ENCODE measurements around the gene SORCS1. TPM values are rescaled to one million over a fixed set of nuclear protein-coding genes. Genes with fewer than 3 reads are reported as not detected.

The SORCS1 gene
- total RNA-seq, 6 experiments from 2014 or later, result 0.09 to 0.14 (median 0.10) TPM; not detected in 3

GRCh38 chr10:106548832-106549231 lies 615.7 kb downstream of the SORCS1 start:
- TF ChIP-seq CTCF (IDR thresholded peaks at IDR 0.05), result no peak
- Mint-ChIP-seq H3K4me1 (ENCODE audit: low read depth) (peaks cover 18% of the 10 kb centered on the region; the same call in 1 of the 2 replicates), H3K9me3 (no peaks in the 10 kb centered on the region), H3K27ac (no peak overlapping the region), H3K36me3 (ENCODE audit: low read depth) (no peaks in the 10 kb centered on the region), H3K4me3 (no peak overlapping the region), H3K27me3 (ENCODE audit: insufficient read depth) (no peaks in the 10 kb centered on the region)
- DNase-seq, result no peak

GRCh38 chr10:106547047-106547635 lies 617.4 kb downstream of the SORCS1 start:
- no peaks in the 10 kb centered on the region for H3K36me3 Mint-ChIP-seq (ENCODE audit: low read depth)

GRCh38 chr10:106542461-106542860 lies 622.0 kb downstream of the SORCS1 start:
- DNase-seq, result no peak
- no peaks in the 10 kb centered on the region for H3K36me3 Mint-ChIP-seq (ENCODE audit: low read depth)
- no peaks in the 10 kb centered on the region for H3K9me3 Mint-ChIP-seq
- no peak overlapping the region for H3K27ac Mint-ChIP-seq
- peaks cover 20% of the 10 kb centered on the region for H3K4me1 Mint-ChIP-seq (ENCODE audit: low read depth)
- no peak for TF ChIP-seq CTCF (IDR thresholded peaks at IDR 0.05)
- no peaks in the 10 kb centered on the region; the same call in 1 of the 2 replicates for H3K27me3 Mint-ChIP-seq (ENCODE audit: insufficient read depth)
- no peak overlapping the region for H3K4me3 Mint-ChIP-seq

More at GRCh38 chr10:106547047-106547635, 617.4 kb downstream of the SORCS1 start:
- H3K4me1 Mint-ChIP-seq (ENCODE audit: low read depth), result peaks cover 12% of the 10 kb centered on the region; the same call in 1 of the 2 replicates
- no peaks in the 10 kb centered on the region; the same call in 1 of the 2 replicates for H3K27me3 Mint-ChIP-seq (ENCODE audit: insufficient read depth)
- no peak for DNase-seq
- TF ChIP-seq CTCF (IDR thresholded peaks at IDR 0.05), result no peak
- H3K27ac Mint-ChIP-seq, result no peak overlapping the region
- H3K4me3 Mint-ChIP-seq, result no peak overlapping the region
- H3K9me3 Mint-ChIP-seq, result no peaks in the 10 kb centered on the region

GRCh38 chr10:106540645-106541044 lies 623.9 kb downstream of the SORCS1 start:
- peak; percentile 13 for DNase-seq
- peaks cover 20% of the 10 kb centered on the region for H3K4me1 Mint-ChIP-seq (ENCODE audit: low read depth)

GRCh38 chr10:106537866-106538265 lies 626.6 kb downstream of the SORCS1 start:
- no peak overlapping the region for H3K27ac Mint-ChIP-seq
- TF ChIP-seq CTCF (IDR thresholded peaks at IDR 0.05), result no peak
- H3K4me3 Mint-ChIP-seq, result no peak overlapping the region
- H3K27me3 Mint-ChIP-seq (ENCODE audit: insufficient read depth), result no peaks in the 10 kb centered on the region; the same call in 1 of the 2 replicates
- H3K9me3 Mint-ChIP-seq, result no peaks in the 10 kb centered on the region
- H3K4me1 Mint-ChIP-seq (ENCODE audit: low read depth), result peaks cover 16% of the 10 kb centered on the region
- DNase-seq, result no peak
- no peaks in the 10 kb centered on the region for H3K36me3 Mint-ChIP-seq (ENCODE audit: low read depth)

More at GRCh38 chr10:106540645-106541044, 623.9 kb downstream of the SORCS1 start:
- no peak for TF ChIP-seq CTCF (IDR thresholded peaks at IDR 0.05)
- no peaks in the 10 kb centered on the region for H3K36me3 Mint-ChIP-seq (ENCODE audit: low read depth)
- no peaks in the 10 kb centered on the region for H3K9me3 Mint-ChIP-seq
- no peak overlapping the region for H3K27ac Mint-ChIP-seq
- H3K4me3 Mint-ChIP-seq, result no peak overlapping the region
- H3K27me3 Mint-ChIP-seq (ENCODE audit: insufficient read depth), result no peaks in the 10 kb centered on the region; the same call in 1 of the 2 replicates
